HFFc6 (cell line): Measurements from ENCODE around the gene NFIA. TPM values are rescaled to one million over a fixed set of nuclear protein-coding genes. Genes with fewer than 3 reads are reported as not detected.

Experiments
- DNase-seq: peaks from one replicate; pipeline ENCODE4 v3.0.0-alpha.2; 2018
- H3K27ac Mint-ChIP-seq: 2 replicates; pipeline ENCODE4 v1.8.0; 2020; ENCODE audit warnings: mild to moderate bottlenecking, mixed read lengths
- H3K27me3 Mint-ChIP-seq: 2 replicates; pipeline ENCODE4 v1.8.0; 2021; ENCODE audit warnings: mild to moderate bottlenecking, moderate library complexity, mixed read lengths; ENCODE audit not compliant: insufficient read depth
- H3K36me3 Mint-ChIP-seq: 2 replicates; pipeline ENCODE4 v1.8.0; 2021; ENCODE audit warnings: low read depth, mixed read lengths
- H3K4me1 Mint-ChIP-seq: 2 replicates; pipeline ENCODE4 v1.8.0; 2020; ENCODE audit warnings: low read depth, mixed read lengths
- H3K4me3 Mint-ChIP-seq: 2 replicates; pipeline ENCODE4 v1.8.0; 2020; ENCODE audit warnings: mild to moderate bottlenecking, moderate library complexity, mixed read lengths
- H3K9me3 Mint-ChIP-seq: 2 replicates; pipeline ENCODE4 v1.8.0; 2020; ENCODE audit warnings: mild to moderate bottlenecking, mixed read lengths
- CTCF ChIP-seq: fragments of 200-600 bp; sonication (generic); IDR thresholded peaks from 2 replicates; pipeline ENCODE4 v1.5.0; 2021; ENCODE audit warnings: antibody characterized with exemption, mild to moderate bottlenecking
- total RNA-seq, 6 experiments: library from RNA; stranded (reverse); fragmentation: NEBNext Ultra II Directional; extraction: Animal tissue kit (Norgen Biotek cat#: 25700); gene quantifications; 2 replicates in 1 of 6; 3 replicates in 5 of 6; pipeline ENCODE4 v1.2.3, GENCODE V29; 2021

Gene NFIA
- total RNA-seq, 6 experiments from 2014 or later: 8.5 to 11.3 (median 10.4) TPM

GRCh38 chr1:61157468-61157987 lies 75.2 kb downstream of the NFIA start:
- Mint-ChIP-seq H3K27me3 (no peaks in the 10 kb centered on the region; the same call in 1 of the 2 replicates), H3K4me1 (peaks cover 53% of the 10 kb centered on the region), H3K4me3 (peak overlapping the region; percentile 43), H3K36me3 (no peaks in the 10 kb centered on the region), H3K9me3 (no peaks in the 10 kb centered on the region), H3K27ac (peak overlapping the region; percentile 67)
- DNase-seq: peak; percentile 74
- TF ChIP-seq CTCF: no peak

- H3K4me1 Mint-ChIP-seq: peaks cover 61% of the 10 kb centered on the region
- DNase-seq: no peak
- H3K27ac Mint-ChIP-seq: no peak overlapping the region
- no peaks in the 10 kb centered on the region; the same call in 1 of the 2 replicates for H3K27me3 Mint-ChIP-seq
- H3K36me3 Mint-ChIP-seq: no peaks in the 10 kb centered on the region
- no peak for TF ChIP-seq CTCF
- H3K4me3 Mint-ChIP-seq: no peak overlapping the region
- no peaks in the 10 kb centered on the region for H3K9me3 Mint-ChIP-seq
Observed at GRCh38 chr1:61158591-61158990, 76.2 kb downstream of the NFIA start.

- no peak for TF ChIP-seq CTCF
- Mint-ChIP-seq H3K9me3 (no peaks in the 10 kb centered on the region), H3K27me3 (no peaks in the 10 kb centered on the region), H3K36me3 (no peaks in the 10 kb centered on the region), H3K27ac (peak overlapping the region; percentile 72), H3K4me1 (peaks cover 74% of the 10 kb centered on the region), H3K4me3 (peak overlapping the region; percentile 48)
- DNase-seq: peak; percentile 74
Observed at GRCh38 chr1:61160526-61160925, 78.2 kb downstream of the NFIA start.

- Mint-ChIP-seq H3K27me3 (no peaks in the 10 kb centered on the region), H3K4me1 (peaks cover 59% of the 10 kb centered on the region), H3K27ac (peak overlapping the region; percentile 37), H3K36me3 (no peaks in the 10 kb centered on the region), H3K9me3 (no peaks in the 10 kb centered on the region), H3K4me3 (no peak overlapping the region)
- no peak for TF ChIP-seq CTCF
- DNase-seq: no peak
Observed at GRCh38 chr1:61162520-61163258, 80.3 kb downstream of the NFIA start.

GRCh38 chr1:61163355-61163754 lies 81.0 kb downstream of the NFIA start:
- no peak for DNase-seq
- H3K9me3 Mint-ChIP-seq: no peaks in the 10 kb centered on the region
- H3K4me1 Mint-ChIP-seq: peaks cover 52% of the 10 kb centered on the region
- H3K36me3 Mint-ChIP-seq: no peaks in the 10 kb centered on the region
- peak overlapping the region; percentile 47; the same call in 1 of the 2 replicates for H3K4me3 Mint-ChIP-seq
- peak overlapping the region; percentile 81 for H3K27ac Mint-ChIP-seq
- no peaks in the 10 kb centered on the region for H3K27me3 Mint-ChIP-seq
- no peak for TF ChIP-seq CTCF
